Right ventricle myocardium inferior (tissue), 1 donor: Measurements from ENCODE around the gene KCNQ4. TPM values are rescaled to one million over a fixed set of nuclear protein-coding genes. Genes with fewer than 3 reads are reported as not detected.

Experiments
- ATAC-seq: fragments of 200-7000 bp; cut with Tn5 transposase; one replicate; pipeline ENCODE4 v1.9.1; 2020; ENCODE audit warnings: mild to moderate bottlenecking, moderate library complexity
- DNase-seq: peaks from one replicate; pipeline ENCODE4 v3.0.0; 2021; ENCODE audit errors: missing footprints
- intact Hi-C: fragments of 100-400 bp; cut with DNase I; formaldehyde crosslinking; loops from one replicate; pipeline ENCODE4 v1.11.0; 2022
- total RNA-seq: library from RNA; stranded (reverse); fragmentation: NEBNext Ultra II Directional; extraction: Animal tissue kit (Norgen Biotek cat#: 25700); gene quantifications from one replicate; pipeline ENCODE4 v1.2.1, GENCODE V29; 2021
- donor health status: DM: no; HTN: yes; CAD: no; lungs with severe emphysema.

KCNQ4 gene
- total RNA-seq, 1 donor from 2014 or later: 2.8 TPM

DNA sequence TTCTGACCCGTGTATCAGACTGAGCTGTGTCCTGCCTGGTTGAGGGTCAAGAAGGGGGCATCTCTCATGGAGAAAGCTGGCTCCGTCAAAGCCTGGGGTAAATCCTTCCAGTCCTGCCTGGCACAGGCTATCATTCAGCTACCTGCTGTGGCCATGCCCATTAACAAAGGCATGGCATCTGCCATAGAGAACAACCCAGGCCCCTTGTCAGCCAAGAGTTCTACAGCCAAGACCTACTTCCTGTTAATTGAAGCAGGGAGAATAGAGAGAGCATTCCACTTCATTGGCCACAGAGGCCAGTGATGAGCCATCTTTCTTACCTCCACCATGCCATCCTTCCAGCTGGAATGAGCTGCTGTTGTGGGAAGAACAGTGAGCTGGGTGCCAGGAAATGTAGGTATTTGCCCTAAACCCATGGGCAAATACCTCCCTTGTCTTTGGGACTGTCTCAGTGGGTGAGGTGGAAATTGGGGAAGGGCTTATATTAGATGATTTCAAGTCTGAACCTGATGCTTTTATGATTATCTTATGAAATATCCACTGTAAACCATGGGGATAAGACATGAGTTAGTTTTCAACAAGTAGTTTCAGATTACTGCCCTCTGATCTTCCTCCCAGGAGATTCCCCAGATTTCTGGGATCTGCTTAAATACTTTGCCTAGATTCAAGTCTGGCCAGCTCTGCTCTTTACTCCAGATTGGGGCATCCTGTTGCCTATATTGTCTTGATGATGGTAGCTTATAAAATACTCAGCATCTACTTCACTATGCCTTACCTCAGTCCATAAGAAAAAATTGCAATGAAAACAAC, 11.2 kb upstream of the KCNQ4 start:
- no peak for DNase-seq
- intact Hi-C loops: loop anchor here (5.0 kb wide), 1 partner anchor 180 kb away; no protein-coding TSS in a partner anchor
- ATAC-seq: no peak

DNA sequence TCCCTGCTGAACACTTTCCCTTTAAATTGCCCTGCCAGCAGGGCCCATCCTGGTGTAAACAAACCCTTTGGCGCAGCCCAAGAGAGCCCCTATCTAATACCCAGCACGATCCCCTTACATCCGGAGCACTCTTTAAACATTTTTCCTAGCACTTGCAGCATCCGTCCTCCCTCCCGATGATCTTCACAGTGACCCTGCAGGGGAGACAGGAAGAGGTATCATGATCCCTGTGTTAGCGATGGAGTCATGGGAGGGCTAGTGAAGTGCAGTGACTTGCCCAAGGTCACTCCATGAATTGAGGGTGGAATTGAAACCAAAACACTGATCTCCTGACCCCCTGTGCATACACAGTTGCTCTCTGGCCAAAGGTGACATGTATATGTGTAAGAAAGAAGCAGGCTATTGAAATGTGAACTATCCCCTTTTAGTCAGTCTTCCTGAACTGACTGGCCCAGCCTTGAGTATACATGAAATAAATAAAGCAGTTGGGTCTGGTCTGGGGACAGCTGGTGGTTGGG, 9.8 kb upstream of the KCNQ4 start:
- DNase-seq: no peak
- ATAC-seq: no peak
- intact Hi-C loops: loop anchor here (1.0 to 5.0 kb wide), 2 partner anchors 76 to 178 kb away; no protein-coding TSS in a partner anchor

DNA sequence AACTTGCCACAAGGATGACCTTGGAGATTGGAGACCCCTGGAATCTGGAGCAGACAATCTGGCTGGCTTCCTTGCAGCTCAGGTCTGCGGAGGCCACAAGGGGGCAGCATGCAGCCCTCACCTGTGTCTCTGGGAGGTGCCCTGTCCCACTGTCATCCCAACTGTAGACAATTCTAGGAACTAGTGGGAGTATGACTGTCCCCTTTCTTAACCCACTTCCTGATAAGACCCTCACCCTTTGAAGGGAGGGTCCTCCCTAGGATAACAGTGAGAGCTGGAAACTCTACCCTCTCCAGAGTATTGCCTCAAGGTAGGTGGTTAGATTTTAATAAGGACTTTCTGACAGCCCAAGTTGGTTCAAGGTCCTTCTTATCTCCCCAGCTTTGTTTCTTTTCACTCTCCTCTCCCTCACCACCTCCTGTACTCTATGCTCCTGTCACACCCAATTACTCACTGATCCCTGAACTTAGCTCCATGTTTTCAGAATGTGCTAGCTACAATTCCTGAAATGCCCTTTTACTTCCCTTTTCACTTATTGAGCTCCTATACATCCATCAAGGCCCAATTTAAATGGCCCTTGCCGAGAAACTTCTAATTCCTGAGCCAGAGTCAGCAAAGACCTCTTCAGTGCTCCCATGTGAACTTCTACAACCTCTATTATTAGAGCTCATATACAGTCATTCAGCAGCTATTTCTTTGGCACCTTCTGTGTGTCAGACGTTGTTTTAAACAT, 9.2 kb upstream of the KCNQ4 start:
- intact Hi-C loops: loop anchor here (1.0 to 5.0 kb wide), 2 partner anchors 76 to 178 kb away; no protein-coding TSS in a partner anchor
- peak; percentile 80 for DNase-seq
- peak; percentile 56 for ATAC-seq

DNA sequence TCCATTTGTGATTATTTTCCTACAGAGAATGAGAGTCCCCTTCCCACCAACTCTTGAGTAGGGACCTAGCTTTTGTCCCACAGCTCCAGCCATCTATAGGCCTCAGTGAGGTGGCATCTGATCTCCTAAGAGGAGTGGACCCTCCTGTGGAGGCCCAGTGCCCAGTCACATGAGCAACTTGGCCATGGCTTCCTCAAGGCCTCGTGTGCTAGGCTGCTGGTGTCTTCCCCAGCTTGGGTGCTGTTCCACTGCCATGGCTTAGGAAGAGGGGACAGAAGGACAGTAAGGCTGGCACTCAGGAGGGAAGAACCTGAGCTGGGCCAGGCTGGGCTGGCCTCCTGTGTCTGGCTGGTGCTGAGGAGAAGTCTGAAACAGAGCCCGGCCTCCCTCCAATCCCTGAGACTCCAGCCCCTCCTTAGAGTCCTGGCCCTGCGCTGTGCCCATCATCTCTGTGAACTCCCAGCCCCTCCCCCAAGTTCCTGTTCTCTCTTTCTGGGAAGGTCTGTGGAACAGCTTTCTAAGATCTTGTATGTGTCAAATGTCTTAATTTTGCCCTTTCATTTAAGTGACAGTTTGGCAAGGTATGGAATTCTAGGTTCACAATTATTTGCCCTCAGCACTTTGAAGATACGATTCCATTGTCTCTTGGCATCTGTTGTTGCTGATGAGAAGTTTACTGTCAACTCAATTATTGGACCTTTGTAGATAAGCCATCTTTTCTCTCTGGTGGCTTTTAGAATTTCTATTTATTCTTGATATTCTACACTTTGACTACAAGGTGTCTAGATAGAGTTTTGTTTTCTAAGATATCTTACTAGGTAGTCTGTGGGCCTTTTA, 7.1 kb upstream of the KCNQ4 start:
- DNase-seq: peak; percentile 3
- no peak for ATAC-seq
- intact Hi-C loops: no loop called here

DNA sequence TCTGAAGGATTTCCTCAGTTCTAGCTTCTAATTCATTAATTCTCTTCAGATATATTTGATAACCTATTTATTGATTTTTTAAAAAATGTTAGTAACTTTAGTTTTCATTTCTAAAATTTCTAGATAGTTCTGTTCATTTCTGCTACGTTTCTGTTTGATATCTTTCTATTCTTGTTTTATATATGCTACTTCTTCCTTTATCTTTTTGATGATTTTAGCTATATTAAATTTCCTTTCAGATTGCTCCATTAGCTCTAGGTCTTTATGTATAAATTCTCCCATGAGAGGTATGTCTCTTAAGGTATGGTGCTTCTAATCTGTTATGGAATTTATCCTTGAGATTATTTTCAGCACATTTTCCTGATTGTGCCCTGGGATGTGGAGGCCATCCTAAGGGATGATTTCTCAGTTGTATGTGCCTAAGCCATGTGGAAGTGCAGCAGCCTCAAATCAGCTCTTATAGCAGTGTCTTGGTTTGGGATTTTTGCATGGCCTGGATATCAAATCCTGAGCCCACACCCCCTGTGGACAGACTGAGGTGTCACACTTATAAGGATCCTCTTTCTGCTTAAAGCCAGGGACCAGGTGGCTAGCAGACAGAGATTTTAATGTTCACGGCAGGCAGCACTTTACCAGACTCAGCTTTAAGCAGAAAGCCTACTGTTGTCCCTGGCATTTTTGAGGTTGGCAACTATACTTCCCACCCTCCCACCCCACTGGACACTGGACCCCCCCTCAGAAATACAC, 6.2 kb upstream of the KCNQ4 start:
- no peak for DNase-seq
- no peak for ATAC-seq
- intact Hi-C loops: no loop called here

DNA sequence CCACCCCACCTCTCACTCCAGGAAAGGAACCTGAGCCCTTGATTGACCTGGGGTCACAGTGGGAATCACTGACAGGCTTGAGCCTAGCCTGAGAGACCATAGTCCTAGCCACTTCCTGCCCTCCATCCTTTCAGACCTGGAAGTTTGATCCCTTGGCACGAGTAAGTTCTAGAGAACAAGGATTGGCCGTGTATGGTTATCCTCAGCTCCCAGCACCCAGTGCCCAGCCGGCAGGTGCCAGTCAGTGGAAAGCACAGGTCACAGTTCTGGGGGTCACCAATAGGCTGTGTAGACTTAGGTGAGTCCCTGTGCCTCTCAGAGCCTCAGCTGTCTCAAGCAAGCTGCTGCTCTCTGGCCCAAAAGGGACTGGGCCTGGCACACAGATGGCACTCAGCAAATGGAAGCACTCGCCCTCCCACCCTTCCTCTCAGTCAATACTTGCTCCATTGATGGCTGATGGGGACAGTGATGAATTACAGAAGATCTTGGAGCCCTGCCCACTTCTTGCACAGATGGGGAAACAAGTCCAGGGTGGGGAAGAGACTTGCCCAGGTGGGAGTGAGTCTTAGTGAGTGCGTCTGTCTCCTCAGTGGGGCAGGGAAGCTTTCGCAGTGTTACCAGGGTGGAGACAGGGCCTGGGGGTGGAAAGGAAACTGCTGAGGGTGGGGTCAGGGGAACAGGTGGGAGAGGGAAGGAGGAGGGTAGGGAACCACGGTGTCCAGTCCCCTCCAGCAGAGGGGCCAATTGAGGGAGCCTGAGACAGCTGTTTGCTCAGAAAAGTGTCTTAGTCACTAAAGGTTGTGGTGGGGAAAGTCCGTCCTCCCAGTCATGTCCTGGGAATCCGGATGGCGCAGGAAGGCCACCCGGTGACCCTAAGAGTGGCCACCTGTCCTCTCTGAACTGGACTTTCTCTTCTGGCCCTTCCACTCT, 2.6 kb upstream of the KCNQ4 start:
- DNase-seq (peak; percentile 43), ATAC-seq (no peak)
- intact Hi-C loops: no loop called here

DNA sequence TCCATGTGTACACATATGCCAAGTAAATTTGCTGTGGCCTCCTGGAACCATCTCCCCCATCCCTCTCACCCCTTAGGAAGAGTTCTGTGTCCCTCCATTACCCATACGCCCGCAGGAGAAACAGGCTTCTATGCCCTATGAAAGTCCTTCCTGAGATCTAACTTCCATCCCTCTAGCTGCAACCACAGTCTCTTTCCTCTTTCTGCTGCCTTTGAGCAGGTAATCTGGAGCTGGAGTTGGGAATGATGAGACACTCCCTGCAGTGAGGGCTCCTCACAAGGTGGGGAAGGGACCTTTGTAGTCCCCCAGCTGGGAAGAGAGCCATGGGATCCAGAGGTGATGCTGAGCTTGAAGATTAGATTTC, 2.0 kb upstream of the KCNQ4 start:
- no peak for ATAC-seq
- no peak for DNase-seq
- intact Hi-C loops: no loop called here

DNA sequence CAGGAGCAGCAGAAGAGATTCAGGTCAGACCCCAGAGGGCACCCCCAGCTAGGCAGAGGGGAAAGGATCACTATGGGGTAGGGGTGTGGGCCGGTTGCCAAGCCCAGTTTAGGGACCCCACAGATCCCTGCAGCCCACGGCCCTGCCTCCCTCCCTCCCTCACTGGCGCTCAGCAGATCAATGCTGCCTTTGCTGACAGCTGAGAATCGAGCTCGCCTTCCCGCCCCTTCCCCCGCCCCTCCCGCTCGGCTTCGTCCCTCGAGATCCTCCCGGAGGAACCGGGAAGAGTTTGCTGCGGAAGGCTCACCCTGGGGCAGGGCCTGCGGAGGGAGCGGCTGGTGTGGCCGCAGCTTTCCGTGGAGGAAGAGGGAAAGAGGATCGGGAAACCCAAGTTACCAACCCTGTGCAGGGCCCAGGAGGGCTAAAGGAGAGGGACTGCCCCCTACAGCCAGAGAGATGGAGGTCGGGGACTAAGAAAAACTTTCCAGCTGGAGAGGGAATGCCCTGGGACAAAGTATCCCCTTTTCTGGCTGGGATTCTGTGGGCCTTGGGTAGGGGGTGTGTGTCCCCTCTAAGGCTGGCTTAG, 1.1 kb upstream of the KCNQ4 start:
- ATAC-seq: peak; percentile 22
- intact Hi-C loops: no loop called here

DNA sequence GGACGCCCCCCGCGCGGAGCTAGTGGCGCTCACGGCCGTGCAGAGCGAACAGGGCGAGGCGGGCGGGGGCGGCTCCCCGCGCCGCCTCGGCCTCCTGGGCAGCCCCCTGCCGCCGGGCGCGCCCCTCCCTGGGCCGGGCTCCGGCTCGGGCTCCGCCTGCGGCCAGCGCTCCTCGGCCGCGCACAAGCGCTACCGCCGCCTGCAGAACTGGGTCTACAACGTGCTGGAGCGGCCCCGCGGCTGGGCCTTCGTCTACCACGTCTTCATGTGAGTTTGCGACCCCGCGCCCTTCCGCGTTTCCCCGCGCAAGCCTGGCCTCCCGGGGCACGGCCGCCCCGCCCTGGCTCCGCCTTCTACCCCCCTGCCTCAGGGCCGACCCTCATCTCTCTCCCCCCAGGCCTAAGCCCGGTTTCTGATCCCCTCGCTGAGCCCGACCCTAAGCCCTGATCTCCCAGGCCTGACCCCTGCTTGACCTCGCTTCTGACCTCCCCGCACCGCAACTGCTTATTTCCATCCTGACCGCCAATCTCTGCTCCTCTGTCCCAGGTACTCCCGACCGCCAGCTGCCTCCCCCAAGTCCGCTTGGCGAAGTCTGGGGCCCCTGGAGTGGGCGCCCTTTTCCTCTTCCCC, 669 bp downstream of the KCNQ4 start:
- DNase-seq (peak; percentile 46), ATAC-seq (no peak)
- intact Hi-C loops: no loop called here

More for the DNA sequence above, 1.1 kb upstream of the KCNQ4 start:
- peak; percentile 63 for DNase-seq

DNA sequence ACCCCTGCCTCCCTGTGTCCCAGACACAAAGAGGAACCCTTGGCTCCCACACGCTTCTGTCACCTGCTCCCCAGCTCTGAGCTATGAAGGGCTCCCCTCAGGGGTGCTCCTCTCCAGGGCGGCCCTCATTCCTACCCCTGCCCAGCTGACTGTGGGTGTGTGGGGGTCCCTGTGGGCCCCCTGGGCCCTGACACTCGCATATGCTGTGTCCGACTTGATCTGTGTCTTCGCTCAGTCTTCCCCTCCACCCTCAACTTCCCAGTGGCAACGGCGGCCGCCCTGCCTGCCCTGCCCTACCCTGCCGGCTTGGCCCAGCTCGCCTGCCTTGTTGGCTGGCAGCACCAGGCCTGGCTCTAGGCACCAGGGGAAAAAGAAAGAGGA, 1.2 kb downstream of the KCNQ4 start:
- DNase-seq (peak; percentile 52), ATAC-seq (peak; percentile 32)
- intact Hi-C loops: no loop called here

DNA sequence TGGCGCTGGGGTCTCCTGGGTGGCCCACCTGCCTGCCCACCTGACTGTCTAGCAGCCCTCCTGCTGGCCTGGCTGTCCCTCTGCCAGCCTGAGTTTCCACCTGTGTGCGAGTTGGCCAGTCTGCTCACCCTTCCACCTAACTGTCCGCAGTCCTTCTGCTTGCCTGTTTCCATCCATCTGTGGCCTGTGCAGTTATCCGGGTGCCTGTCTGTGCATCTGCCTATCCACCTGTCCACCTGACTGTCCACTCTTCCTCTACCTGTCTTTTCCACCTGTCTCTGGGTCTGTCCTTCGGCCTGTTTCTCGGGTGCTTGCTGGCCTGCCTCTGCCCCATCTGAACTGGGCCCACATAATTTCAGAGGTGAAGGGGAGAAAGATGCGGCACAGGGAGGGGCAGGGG, 1.9 kb downstream of the KCNQ4 start:
- ATAC-seq: no peak
- DNase-seq: peak; percentile 22
- intact Hi-C loops: no loop called here

DNA sequence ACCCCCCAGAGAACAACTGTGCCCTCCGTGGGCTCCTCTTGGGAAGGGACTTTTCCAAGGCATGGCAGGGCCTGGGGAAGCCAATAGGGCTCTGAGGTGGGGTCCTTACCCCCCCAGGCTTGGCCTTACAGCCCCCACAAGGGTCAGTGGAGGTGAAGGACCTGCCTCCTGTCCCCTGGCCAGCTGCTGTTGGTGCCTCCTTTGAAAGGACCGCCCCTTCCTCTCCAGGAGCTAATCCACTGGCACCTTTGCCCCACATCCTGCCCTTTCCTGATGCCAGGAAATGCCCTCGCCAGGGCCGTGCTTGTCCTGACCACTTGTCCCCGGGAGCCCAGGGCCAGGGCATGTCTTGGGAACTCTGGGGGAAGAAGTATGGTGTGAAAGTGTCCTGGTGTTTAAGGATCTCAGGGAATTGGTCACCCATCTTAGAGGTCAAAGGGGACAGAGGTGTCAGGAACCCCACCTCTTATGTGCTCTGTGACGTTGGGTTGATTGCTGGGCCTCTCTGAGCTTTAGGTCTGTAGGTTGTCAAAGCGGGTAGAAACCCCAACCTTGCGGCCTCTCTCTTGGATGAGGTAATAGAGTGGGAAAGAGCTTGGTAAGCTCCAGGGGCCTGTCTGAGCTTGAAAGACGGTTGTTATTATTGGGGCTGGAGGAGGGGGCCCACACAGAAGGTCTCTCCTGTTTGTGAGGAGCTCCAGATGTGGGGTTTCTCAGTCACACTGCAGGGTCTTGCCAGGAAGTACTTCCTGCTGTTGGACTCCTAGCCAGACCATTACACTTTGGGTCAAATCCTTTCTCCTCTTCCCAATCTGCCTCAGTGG, 2.8 kb downstream of the KCNQ4 start:
- intact Hi-C loops: no loop called here

DNA sequence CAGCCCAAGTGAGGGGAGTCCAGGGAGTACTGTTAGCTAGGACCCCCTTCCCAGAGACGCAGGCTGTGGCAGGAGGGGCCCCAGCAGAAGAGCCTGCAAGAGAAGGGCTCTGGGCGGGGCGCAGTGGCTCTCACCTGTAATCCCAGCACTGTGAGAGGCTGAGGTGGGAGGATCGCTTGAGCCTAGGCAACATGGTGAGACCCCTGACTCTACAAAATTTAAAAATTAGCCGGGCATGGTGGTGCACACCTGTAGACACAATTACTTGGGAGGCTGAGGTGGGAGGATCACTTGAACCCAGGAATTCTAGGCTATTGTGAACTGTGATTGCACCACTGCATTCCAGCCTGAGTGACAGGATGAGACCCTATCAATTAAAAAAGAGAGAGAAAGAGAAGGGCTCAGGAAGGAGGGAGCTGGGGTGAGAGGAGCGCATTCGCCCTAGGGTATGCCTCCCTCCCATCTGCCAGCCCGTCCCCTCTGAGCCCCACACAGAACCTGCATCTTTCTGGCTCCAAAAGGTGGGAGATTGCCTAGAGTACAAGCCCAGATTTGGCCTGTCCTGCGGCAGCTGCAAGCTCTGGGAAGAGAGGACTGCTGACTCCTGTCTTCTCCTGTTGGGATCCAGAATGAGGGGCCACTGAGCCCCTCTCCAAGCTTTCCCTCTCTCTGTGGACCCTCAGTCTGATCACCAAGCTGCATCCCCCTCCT, 3.6 kb downstream of the KCNQ4 start:
- peak; percentile 43 for DNase-seq
- intact Hi-C loops: no loop called here
- no peak for ATAC-seq

More for the DNA sequence above, 2.8 kb downstream of the KCNQ4 start:
- DNase-seq (peak; percentile 42), ATAC-seq (no peak)

DNA sequence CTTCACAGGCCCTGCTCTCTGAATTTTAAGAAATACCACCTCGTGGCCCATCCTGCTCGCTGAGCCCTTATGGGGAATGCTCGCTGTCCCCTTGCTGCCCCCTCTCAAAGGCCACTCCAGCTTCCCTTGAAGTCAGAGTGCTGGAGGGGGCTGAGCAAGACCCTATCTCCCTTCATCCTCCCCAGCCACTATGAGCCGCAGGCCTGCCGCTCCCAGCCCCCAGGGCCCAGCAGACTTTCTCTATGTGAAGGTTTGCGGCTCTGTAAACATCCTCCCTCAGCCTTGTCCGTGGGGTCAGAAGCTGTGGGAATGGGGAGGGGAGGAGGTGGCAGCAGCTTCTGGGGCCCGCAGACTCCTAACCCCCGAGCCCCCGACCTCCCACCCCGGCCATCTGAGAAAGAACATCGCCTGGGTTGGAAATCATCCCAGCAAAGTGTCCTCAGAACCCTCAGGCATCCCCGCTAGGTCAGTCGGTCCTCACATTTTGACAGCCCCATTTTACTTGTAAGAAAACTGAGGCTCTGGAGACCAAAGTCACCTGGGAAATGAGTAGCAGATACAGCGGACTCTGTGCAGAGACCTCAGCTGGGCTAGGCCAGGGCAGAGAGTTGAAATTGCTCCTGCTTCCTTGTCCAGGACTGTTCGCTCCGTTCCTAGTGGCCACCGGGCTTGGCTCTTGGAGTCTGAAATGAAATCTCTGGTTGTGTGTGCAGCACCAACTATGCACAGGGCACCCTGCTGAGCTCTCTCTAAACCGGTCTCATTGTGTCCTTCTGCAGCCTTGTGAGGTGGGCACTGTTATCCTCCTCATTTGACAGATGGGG, 4.4 kb downstream of the KCNQ4 start:
- intact Hi-C loops: no loop called here
- peak; percentile 53 for DNase-seq
- ATAC-seq: no peak
